Measurements from ENCODE around the gene POLR1G. TPM values are rescaled to one million over a fixed set of nuclear protein-coding genes. Genes with fewer than 3 reads are reported as not detected.
A peak's percentile ranks its signal among the peaks of the same experiment; 100 is the strongest.

The POLR1G gene
- total and polyA plus RNA-seq, 2 donors from 2014 or later: 2.4 to 3.9 TPM

GRCh38 chr19:45419895-45420294, 13.5 kb downstream of the POLR1G start:
- FAIRE-seq: no peak
- no peak overlapping the region for H3K4me3 ChIP-seq (ENCODE audit: low read length in 3 of 3)
- no peaks in the 10 kb centered on the region for H3K27me3 ChIP-seq (ENCODE audit: control insufficient read depth, insufficient read depth, low read length)
- H3K9ac ChIP-seq (ENCODE audit: low read length in 3 of 3): no peak overlapping the region
- H3K27ac ChIP-seq (ENCODE audit: low read depth in 2 of 2, low read length in 2 of 2): no peak overlapping the region
- peaks cover 0 to 16% (median 0%) of the 10 kb centered on the region in 3 donors for H3K4me1 ChIP-seq (ENCODE audit: control insufficient read depth in 2 of 3, insufficient read depth in 2 of 3, low read depth in 1 of 3, low read length in 3 of 3)
- peak in 1 of 5 donors; percentile 63 for DNase-seq
- H3K36me3 ChIP-seq (ENCODE audit: control insufficient read depth in 2 of 3, insufficient read depth in 3 of 3, low read length in 3 of 3): peaks cover 0 to 12% (median 2%) of the 10 kb centered on the region in 3 donors
- intact Hi-C loops (cut with DNase I): no loop called here
- H3K9me3 ChIP-seq (ENCODE audit: control insufficient read depth in 2 of 3, insufficient read depth in 1 of 3, low read length in 3 of 3): no peaks in the 10 kb centered on the region
- no peak for TF ChIP-seq CTCF (IDR thresholded peaks at IDR 0.05; ENCODE audit: borderline replicate concordance, extremely low read depth, insufficient read depth)

- intact Hi-C loops (cut with DNase I): no loop called here
- H3K9me3 ChIP-seq (ENCODE audit: control insufficient read depth in 2 of 3, insufficient read depth in 1 of 3, low read length in 3 of 3): no peaks in the 10 kb centered on the region
- DNase-seq (no peak), FAIRE-seq (no peak)
- TF ChIP-seq CTCF (IDR thresholded peaks at IDR 0.05; ENCODE audit: borderline replicate concordance, extremely low read depth, insufficient read depth): no peak
- peaks cover 0 to 12% (median 2%) of the 10 kb centered on the region in 3 donors for H3K36me3 ChIP-seq (ENCODE audit: control insufficient read depth in 2 of 3, insufficient read depth in 3 of 3, low read length in 3 of 3)
- H3K9ac ChIP-seq (ENCODE audit: low read length in 3 of 3): no peak overlapping the region
- no peak overlapping the region for H3K27ac ChIP-seq (ENCODE audit: low read depth in 2 of 2, low read length in 2 of 2)
- peaks cover 0 to 16% (median 0%) of the 10 kb centered on the region in 3 donors for H3K4me1 ChIP-seq (ENCODE audit: control insufficient read depth in 2 of 3, insufficient read depth in 2 of 3, low read depth in 1 of 3, low read length in 3 of 3)
- no peak overlapping the region for H3K4me3 ChIP-seq (ENCODE audit: low read length in 3 of 3)
- H3K27me3 ChIP-seq (ENCODE audit: control insufficient read depth, insufficient read depth, low read length): no peaks in the 10 kb centered on the region
Measured at GRCh38 chr19:45420356-45420755, 13.9 kb downstream of the POLR1G start.

- FAIRE-seq: no peak
- TF ChIP-seq CTCF (IDR thresholded peaks at IDR 0.05; ENCODE audit: borderline replicate concordance, extremely low read depth, insufficient read depth): no peak
- no peak overlapping the region for H3K9ac ChIP-seq (ENCODE audit: low read length in 3 of 3)
- H3K4me3 ChIP-seq (ENCODE audit: low read length in 3 of 3): no peak overlapping the region
- peaks cover 0 to 16% (median 0%) of the 10 kb centered on the region in 3 donors for H3K4me1 ChIP-seq (ENCODE audit: control insufficient read depth in 2 of 3, insufficient read depth in 2 of 3, low read depth in 1 of 3, low read length in 3 of 3)
- intact Hi-C loops (cut with DNase I): no loop called here
- no peaks in the 10 kb centered on the region for H3K9me3 ChIP-seq (ENCODE audit: control insufficient read depth in 2 of 3, insufficient read depth in 1 of 3, low read length in 3 of 3)
- no peaks in the 10 kb centered on the region for H3K27me3 ChIP-seq (ENCODE audit: control insufficient read depth, insufficient read depth, low read length)
- no peak overlapping the region for H3K27ac ChIP-seq (ENCODE audit: low read depth in 2 of 2, low read length in 2 of 2)
- H3K36me3 ChIP-seq (ENCODE audit: control insufficient read depth in 2 of 3, insufficient read depth in 3 of 3, low read length in 3 of 3): peaks cover 0 to 9% (median 2%) of the 10 kb centered on the region in 3 donors
- DNase-seq: no peak
Measured at GRCh38 chr19:45420871-45421270, 14.4 kb downstream of the POLR1G start.

GRCh38 chr19:45421947-45422498, 15.6 kb downstream of the POLR1G start:
- H3K36me3 ChIP-seq (ENCODE audit: control insufficient read depth in 2 of 3, insufficient read depth in 3 of 3, low read length in 3 of 3): peaks cover 0 to 6% (median 0%) of the 10 kb centered on the region in 3 donors
- intact Hi-C loops (cut with DNase I): no loop called here
- DNase-seq (no peak), FAIRE-seq (no peak)
- H3K9ac ChIP-seq (ENCODE audit: low read length in 3 of 3): no peak overlapping the region
- H3K4me1 ChIP-seq (ENCODE audit: control insufficient read depth in 2 of 3, insufficient read depth in 2 of 3, low read depth in 1 of 3, low read length in 3 of 3): peaks cover 0 to 16% (median 0%) of the 10 kb centered on the region in 3 donors
- no peak for TF ChIP-seq CTCF (IDR thresholded peaks at IDR 0.05; ENCODE audit: borderline replicate concordance, extremely low read depth, insufficient read depth)
- no peak overlapping the region for H3K27ac ChIP-seq (ENCODE audit: low read depth in 2 of 2, low read length in 2 of 2)
- no peak overlapping the region for H3K4me3 ChIP-seq (ENCODE audit: low read length in 3 of 3)
- H3K27me3 ChIP-seq (ENCODE audit: control insufficient read depth, insufficient read depth, low read length): no peaks in the 10 kb centered on the region
- no peaks in the 10 kb centered on the region for H3K9me3 ChIP-seq (ENCODE audit: control insufficient read depth in 2 of 3, insufficient read depth in 1 of 3, low read length in 3 of 3)

Data from kidney (tissue), 14 donors.